Dedifferentiated amniotic fluid mesenchymal stem cell (primary cell): ENCODE results near the gene KIF26B.
"Not testable (repeated sequence)": the region's sequence is repeated elsewhere in the genome, so short reads cannot be mapped to it uniquely, and the experiment has no call there.

Experiments used
- DNase-seq: peaks from one replicate; pipeline ENCODE4 v3.0.0-alpha.2; 2016; ENCODE audit errors: extremely low spot score

Gene KIF26B

DNA sequence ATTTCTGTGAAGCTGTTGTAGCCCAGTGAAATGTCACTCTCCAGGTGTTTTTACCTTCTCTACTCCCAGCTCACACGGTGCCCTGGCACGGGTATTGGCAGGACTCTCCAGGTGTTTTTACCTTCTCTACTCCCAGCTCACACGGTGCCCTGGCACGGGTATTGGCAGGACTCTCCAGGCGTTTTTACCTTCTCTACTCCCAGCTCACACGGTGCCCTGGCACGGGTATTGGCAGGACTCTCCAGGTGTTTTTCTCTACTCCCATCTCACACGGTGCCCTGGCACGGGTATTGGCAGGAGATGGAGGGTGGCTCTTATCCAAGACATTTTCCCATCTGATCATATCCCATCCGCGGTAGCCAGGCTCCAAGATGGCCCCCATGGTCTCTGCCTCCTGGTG lies 540.9 kb downstream of the KIF26B start:
- DNase-seq: not testable (repeated sequence)

- DNase-seq: no peak
Observed at GRCh38 chr1:245698116-245698515, 543.3 kb downstream of the KIF26B start.

DNA sequence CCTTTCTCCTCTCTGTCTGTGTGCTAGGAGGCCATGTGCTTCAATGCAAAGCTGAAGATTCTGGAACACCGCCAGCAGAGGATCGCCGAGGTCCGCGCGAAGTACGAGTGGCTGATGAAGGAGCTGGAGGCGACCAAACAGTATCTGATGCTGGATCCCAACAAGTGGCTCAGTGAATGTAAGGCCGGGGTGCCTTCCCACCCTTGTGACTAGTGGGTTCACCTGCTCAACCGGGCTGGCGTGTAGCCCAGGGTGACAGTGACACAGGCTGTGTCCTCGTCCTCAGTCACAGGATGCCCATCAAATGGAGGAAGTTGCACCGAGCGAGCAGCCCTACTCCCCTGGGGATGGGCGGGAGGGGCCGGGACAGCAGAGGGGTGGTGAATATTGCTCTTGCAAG lies 544.1 kb downstream of the KIF26B start:
- DNase-seq: no peak

DNA sequence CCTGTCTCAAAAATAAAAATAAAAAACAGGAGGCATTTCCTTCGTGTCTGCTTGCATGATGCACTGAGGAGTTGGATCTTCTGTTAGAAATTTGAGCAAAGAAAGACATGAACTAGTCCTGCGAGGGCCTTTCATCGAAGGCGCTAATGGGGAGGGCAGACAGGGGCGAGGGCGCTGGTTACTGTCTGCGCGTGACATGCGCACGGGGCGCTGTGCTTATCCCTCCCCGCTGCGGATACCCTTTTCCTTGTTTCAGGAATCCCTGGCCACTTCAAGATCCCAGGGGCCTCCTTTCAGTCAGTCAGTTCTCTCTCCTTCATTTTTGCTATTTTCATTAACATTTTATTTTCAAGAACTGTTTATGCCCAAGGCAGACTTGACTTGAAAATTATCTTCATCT lies 545.8 kb downstream of the KIF26B start:
- no peak for DNase-seq

DNA sequence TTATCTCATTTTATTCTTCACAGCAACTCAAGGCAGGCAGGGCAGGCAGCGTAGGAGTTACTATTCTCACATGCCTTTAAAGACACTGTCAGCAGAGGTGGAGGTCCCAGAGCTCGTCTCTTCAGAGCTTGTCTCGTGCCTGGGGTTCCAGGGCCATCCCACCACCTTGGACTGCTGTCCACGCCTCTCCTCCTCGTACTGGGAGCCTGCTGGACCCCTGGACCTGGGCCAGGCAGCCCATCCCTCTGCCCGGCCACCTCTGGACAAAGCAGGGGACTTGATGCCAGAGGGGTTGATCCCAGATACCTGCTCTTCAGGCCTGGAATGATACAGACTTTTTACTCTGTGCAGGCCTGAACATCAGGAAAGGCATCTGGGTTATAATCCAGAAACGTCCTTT lies 546.8 kb downstream of the KIF26B start:
- no peak for DNase-seq

- DNase-seq: no peak
Observed at GRCh38 chr1:245702346-245702745, 547.6 kb downstream of the KIF26B start.

DNA sequence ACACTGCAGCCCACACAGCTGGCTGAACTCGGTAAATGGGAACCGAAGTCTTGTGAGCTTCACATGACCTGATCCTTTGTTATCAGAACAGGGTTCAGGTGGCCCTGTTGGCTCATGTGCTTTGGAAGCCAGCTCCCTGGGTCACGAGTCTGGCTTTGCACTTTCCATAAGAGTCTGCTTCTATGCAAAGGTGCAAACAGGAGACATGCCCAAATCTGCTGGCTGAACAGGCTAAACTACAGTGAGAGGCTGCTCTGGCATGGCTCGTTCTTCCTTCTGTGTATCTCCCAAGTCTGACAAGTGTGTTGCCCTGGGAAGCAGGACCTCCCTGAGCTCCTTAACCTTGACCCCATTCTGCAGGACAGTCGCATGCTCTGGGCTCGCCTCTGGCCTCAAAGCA lies 549.6 kb downstream of the KIF26B start:
- no peak for DNase-seq

GRCh38 chr1:245704765-245705164 lies 550.0 kb downstream of the KIF26B start:
- no peak for DNase-seq

- DNase-seq: no peak
Observed at GRCh38 chr1:245707941-245708340, 553.2 kb downstream of the KIF26B start.

GRCh38 chr1:245710961-245711903 lies 556.4 kb downstream of the KIF26B start:
- DNase-seq: no peak

GRCh38 chr1:245714027-245714426 lies 559.2 kb downstream of the KIF26B start:
- DNase-seq: not testable (repeated sequence)

- DNase-seq: no peak
Observed at GRCh38 chr1:245715291-245715701, 560.5 kb downstream of the KIF26B start.

GRCh38 chr1:245715970-245716369 lies 561.2 kb downstream of the KIF26B start:
- DNase-seq: peak; percentile 35

GRCh38 chr1:245716561-245716960 lies 561.8 kb downstream of the KIF26B start:
- DNase-seq: no peak

- no peak for DNase-seq
Observed at GRCh38 chr1:245717611-245718010, 562.8 kb downstream of the KIF26B start.

DNA sequence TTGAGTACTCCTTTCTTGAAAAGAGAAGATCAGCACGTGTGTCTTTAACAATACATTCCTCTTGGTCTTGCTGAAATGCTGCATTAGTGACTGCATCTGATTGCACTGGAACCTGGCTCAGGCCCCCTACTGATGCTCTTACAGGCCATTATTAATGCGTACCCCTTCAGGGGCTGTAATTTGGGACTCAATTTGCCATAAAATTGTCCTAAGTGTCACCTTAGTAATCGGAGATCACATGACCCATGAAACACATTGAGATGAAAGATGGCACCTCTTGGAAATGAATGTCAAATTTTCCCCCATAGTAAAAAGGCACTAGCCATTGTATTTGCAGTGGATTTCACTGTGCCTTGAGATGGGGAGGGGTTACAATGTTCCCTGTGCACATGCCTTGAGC lies 563.3 kb downstream of the KIF26B start:
- no peak for DNase-seq

- DNase-seq: no peak
Observed at GRCh38 chr1:245718951-245719350, 564.2 kb downstream of the KIF26B start.

GRCh38 chr1:245721488-245721887 lies 566.7 kb downstream of the KIF26B start:
- DNase-seq: no peak

GRCh38 chr1:245728035-245728434 lies 573.2 kb downstream of the KIF26B start:
- not testable (repeated sequence) for DNase-seq

DNA sequence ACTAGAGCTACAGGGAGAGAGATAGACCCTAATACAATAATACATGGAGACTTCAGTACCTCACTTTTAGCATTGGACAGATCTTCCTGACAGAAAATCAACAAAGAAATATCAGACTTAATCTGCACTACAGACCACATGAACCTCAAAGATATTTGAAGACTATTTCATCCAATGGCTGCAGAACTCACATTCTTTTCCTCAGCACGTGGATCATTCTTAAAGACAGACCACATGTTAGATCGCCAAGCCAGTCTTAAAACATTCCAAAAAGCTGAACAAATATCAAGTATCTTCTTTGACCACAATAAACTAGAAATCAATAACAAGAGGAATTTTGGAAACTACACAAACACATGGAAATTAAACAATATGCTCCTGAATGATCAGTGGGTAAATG lies 576.0 kb downstream of the KIF26B start:
- DNase-seq: no peak

DNA sequence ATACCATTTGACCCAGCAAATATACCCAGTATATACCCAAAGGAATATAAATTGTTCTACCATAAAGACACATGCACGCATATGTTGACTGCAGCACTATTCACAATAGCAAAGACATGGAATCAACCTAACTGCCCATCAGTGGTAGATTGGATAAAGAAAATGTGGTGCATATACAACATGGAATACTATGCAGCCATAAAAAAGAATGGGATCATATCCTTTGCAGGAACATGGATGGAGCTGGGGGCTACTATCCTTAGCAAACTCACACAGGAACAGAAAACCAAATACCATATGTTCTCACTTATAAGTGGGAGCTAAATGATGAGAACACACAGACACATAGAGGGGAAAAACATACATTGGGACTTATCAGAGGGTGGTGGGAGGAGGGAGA lies 585.6 kb downstream of the KIF26B start:
- not testable (repeated sequence) for DNase-seq

- no peak for DNase-seq
Observed at GRCh38 chr1:245742896-245743295, 588.1 kb downstream of the KIF26B start.

DNA sequence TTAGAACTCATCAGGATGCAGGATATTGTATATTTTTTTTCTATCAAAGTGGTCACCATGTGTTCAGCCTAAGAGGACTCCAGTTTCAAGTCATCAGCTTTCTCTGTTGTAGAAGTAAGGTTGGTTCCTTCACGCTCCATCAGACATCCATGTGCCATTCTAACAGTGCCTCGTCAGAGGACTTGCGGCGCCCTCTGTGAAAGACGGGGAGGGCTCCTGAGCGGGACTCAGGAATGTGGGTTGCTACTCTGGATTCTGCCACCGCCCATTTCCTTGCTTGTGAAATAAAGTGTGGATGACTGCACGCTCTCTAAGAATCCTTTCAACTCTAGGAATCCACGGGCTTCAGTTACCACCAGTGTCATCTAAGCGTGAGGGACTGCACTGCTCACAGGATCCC lies 593.5 kb downstream of the KIF26B start:
- DNase-seq: no peak

DNA sequence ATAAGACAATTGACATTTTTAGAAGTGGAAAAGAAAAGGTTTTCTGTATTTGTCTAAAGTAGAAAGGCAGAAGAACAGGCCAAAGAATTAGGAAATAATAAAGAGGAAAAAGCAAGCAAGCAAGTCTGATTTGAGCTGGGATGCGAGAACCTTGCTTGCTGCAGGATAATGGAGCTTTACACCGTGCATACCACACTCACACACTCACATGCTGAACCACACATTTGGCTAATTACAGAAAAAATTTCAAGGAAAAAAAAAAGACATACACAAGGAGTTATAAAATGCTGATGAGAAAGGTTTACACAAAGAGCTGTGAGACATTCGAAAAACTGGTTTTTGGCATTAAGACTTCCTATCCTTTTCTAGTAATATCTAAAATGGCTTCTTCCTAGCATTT lies 593.9 kb downstream of the KIF26B start:
- DNase-seq: no peak
